Measurements from ENCODE around the gene MRPL28.
"Not testable (repeated sequence)": the region's sequence is repeated elsewhere in the genome, so short reads cannot be mapped to it uniquely, and the experiment has no call there.

Gene MRPL28

DNA sequence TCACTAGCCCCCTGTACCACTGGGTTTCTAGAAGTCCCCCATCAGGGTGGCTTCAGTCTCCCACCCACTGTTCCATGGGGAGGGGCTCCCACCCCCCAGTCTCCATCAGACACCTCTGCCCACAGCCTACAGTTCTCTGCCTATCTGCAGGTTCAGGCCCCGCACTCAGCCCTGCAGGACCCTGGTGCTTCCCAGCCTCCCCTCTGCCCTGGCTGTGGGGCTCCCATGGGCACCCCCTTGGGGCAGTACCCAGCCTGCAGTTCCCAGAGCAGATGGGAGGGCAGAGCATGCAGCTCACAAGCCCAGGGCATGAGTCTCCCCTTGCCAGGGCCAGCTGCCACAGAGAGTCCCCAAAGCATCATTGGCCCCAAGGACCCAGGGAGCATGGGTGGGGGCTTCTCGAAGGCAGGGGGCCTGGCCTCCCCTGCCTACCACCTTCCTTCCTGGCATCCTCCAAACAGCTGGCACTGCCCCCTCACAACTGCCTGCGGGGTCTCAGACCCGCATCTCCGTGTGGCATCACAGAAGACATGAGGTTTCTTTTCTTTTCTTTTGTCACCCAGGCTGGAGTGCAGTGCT lies 2.8 kb upstream of the MRPL28 start:
- DNase-seq, result no peak

DNA sequence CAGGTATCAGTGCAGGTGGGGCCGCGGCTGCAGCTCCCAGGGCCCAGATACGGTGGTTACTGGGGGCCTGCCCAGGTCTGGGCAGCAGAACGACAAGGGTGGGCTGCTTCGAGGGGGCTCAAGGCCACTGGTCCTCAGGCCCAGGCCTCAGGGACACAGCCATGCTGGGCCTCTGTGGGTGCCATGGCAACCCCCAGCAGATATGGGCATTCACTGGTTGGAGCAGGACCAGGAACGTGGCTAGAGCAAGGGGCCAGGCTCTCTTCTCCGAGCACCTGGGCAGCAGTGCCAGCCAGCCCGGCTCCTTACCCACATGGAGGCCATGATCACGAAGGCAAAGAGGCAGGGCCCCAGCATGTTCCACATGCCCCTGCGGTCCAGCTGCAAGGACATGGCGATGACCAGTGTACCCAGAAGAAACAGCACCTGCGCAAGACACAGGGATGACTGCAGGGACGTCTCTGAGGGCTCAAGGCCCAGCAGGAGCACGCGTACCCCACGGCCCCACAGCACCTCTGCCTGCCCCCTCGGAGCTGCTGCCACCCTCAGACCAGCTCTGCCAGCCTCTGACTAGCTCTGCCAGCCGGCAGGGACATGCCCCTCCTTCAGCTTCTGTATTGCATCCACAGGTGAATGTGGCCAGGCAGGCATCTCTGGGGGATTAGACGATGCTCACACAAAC lies 2.1 kb upstream of the MRPL28 start:
- DNase-seq, result no peak

- no peak for DNase-seq
Measured at GRCh38 chr16:371515-372301, 1.4 kb upstream of the MRPL28 start.

GRCh38 chr16:370979-371514 lies 709 bp upstream of the MRPL28 start:
- no peak for DNase-seq

DNA sequence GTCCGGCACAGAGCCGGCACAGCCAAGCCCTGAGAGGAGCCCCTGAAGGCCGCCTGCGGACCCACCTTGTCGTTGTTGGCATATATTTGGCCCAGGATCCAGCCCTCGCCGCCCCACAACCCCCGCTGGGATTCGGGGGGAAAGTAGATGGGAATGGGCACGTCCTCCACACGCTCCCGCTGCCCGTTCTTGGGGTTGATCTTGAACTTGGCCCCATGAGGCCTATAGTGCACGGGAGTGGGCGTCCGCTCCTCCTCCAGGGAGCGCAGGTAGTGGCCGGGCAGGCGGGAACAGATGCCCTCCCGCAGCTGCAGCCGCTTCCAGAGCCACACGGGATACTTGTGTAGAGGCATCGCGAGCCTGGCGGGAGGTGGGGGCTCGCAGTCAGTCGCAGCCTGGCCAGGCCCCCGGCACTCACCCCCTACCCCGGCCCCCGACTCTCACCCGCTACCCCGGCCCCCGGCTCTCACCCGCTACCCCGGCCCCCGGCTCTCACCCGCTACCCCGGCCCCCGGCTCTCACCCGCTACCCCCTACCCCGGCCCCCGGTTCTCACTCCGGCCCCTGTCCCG lies 387 bp downstream of the MRPL28 start:
- DNase-seq, result no peak

- no peak for DNase-seq
Measured at GRCh38 chr16:369275-369865, 968 bp downstream of the MRPL28 start.

DNA sequence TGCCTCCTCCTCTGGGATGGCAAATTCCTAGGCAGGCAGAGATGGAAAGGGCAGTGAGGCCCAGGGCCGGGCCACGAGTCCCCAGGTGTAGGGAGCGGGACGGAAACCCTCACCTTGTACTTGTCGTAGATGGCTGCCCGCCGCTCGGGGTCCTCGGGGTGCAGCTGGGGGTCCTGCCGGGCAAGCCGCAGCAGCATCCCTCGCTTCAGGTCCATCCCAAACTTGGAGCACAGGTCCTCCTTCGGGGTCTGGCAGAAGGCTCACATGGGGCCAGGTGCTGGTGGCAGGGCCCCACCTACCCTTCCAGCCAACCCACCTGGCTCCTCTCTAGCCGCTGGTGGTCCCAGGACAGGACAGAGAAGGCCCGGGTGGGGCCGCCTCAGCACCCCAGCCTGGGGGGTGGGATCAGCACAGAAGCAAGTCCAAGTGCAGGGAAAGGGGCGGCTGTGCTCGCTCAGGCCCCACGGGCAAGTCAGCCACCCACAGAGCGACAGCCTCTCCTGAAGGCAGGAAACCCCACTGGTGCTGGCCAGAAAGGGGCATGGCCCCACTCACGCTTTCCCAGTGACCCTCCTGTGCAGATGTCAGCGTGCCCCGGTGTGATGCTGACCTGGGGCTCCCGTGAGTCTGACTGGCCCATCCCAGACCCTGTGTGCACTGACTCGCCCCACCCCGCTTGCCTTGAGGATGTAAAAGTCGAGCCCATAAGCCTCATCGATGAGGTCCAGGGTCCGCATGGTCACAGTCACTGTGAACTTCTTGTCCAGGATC lies 1.8 kb downstream of the MRPL28 start:
- DNase-seq, result no peak

GRCh38 chr16:367333-367903 lies 2.9 kb downstream of the MRPL28 start:
- no peak for DNase-seq

GRCh38 chr16:366476-366875 lies 3.9 kb downstream of the MRPL28 start:
- DNase-seq, result no peak

DNA sequence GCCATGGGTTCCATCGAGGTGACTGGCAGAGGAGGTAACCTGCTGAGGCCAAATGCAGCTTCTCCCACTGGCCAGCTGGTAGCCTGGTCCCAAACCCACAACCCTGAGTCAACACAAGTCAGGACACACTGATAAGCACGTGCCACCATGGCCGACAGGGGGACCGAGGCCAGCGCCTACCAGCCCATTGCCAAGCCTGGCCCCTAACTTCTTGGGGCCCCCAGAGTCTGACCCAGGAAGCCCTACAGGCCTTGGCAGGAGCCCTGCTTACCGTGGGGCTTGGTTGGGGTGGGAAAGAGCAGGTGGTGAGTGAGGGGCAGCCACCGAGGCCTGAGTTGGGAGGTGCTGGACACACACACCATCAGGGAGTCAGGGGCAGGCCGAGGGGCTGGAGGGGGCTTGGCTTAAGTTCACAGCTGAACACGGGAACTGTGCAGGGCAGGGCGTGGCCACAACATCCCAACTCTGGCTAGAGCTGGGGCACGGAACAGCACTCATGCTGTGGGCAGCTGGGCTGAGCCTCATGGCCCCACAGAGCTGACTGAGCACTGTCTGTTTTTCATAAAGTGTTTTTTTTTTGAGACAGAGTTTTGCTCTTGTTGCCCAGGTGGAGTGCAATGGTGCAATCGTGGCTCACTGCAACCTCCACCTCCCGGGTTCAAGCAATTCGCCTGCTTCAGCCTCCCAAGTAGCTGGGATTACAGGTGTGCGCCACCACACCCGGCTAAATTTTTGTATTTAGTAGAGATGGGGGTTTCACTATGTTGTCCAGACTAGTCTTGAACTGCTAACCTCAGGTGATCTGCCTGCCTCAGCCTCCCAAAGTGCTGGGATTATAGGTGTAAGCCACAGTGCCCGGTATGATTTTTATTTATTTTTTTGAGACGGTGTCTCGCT lies 5.5 kb downstream of the MRPL28 start:
- DNase-seq, result no peak

GRCh38 chr16:363766-364490 lies 6.4 kb downstream of the MRPL28 start:
- no peak for DNase-seq

- DNase-seq, result no peak
Measured at GRCh38 chr16:363110-363765, 7.1 kb downstream of the MRPL28 start.

GRCh38 chr16:362702-362999 lies 7.7 kb downstream of the MRPL28 start:
- DNase-seq, result not testable (repeated sequence)

GRCh38 chr16:361872-362701 lies 8.3 kb downstream of the MRPL28 start:
- peak; percentile 53 for DNase-seq

GRCh38 chr16:361341-361871 lies 8.9 kb downstream of the MRPL28 start:
- no peak for DNase-seq

DNA sequence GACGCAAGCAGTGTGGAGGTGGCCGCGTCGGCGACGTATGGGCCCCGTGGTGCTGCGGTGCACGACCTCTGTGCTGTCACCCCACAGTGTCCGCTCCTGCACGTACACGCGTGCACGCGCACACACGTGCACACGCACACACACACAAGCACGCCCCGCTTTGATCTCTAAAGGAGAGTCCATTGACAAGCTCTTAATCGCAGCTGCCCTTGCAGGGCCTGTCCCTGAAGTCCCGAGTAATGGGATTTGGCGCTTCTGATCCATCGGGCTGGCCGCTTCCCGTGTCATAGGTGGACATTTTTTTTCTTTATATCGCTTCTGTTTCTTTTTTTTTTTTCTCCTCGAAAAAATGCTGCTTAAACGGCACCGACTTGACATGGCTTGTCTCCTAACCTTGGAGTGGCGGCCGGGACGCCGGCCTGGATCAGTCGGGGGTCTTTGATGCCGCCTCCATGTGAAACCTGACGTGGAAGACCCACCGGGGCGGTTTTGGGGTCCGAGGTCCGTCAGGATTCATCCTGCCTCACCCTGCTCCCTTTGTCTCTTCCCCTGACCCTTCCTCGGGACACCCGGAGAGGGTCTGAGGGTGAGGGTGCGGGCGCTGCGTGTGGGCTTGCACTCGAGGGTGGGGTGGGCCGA lies 9.5 kb downstream of the MRPL28 start:
- DNase-seq, result no peak

GRCh38 chr16:359871-360697 lies 10.3 kb downstream of the MRPL28 start:
- DNase-seq, result no peak
